Kidney tubule cell (primary cell): ENCODE data around the gene TNK1.

Experiments used
- DNase-seq: peaks from one replicate; pipeline ENCODE4 v3.0.0-alpha.2; 2018; ENCODE audit warnings: low spot score

Gene TNK1

GRCh38 chr17:7392696-7393612 lies 12.1 kb downstream of the TNK1 start:
- DNase-seq: no peak

GRCh38 chr17:7393613-7394451 lies 12.9 kb downstream of the TNK1 start:
- DNase-seq: peak; percentile 29

- peak; percentile 94 for DNase-seq
Measured at GRCh38 chr17:7394452-7395191, 13.7 kb downstream of the TNK1 start, which contains the start of gene PLSCR3. Gene PLSCR3 (minus strand): TSS chr17:7394525. CDS start chr17:7394110, 415 bp downstream.

- no peak for DNase-seq
Measured at GRCh38 chr17:7396147-7396546, 15.3 kb downstream of the TNK1 start.

GRCh38 chr17:7398612-7399011 lies 17.7 kb downstream of the TNK1 start:
- no peak for DNase-seq

- peak; percentile 23 for DNase-seq
Measured at GRCh38 chr17:7403043-7403726, 22.3 kb downstream of the TNK1 start.

- no peak for DNase-seq
Measured at GRCh38 chr17:7403727-7403976, 22.8 kb downstream of the TNK1 start.

GRCh38 chr17:7403977-7404736 lies 23.3 kb downstream of the TNK1 start, which contains the start of gene TMEM256:
Gene TMEM256 (minus strand): TSS chr17:7404097. CDS start chr17:7404084, 13 bp downstream.
- peak; percentile 99 for DNase-seq

- no peak for DNase-seq
Measured at GRCh38 chr17:7404737-7405349, 24.0 kb downstream of the TNK1 start.

GRCh38 chr17:7405350-7406234 lies 24.7 kb downstream of the TNK1 start:
- DNase-seq: no peak

GRCh38 chr17:7406235-7406825 lies 25.4 kb downstream of the TNK1 start:
- no peak for DNase-seq

GRCh38 chr17:7407082-7407481 lies 26.2 kb downstream of the TNK1 start:
- DNase-seq: no peak

- no peak for DNase-seq
Measured at GRCh38 chr17:7407485-7408251, 26.8 kb downstream of the TNK1 start, which contains the start of gene NLGN2. Gene NLGN2 (plus strand): TSS chr17:7407845. CDS start chr17:7408256, 411 bp downstream.

GRCh38 chr17:7408252-7408727 lies 27.4 kb downstream of the TNK1 start:
- no peak for DNase-seq

GRCh38 chr17:7408863-7409262 lies 28.0 kb downstream of the TNK1 start:
- DNase-seq: no peak

- DNase-seq: no peak
Measured at GRCh38 chr17:7409716-7410115, 28.8 kb downstream of the TNK1 start.

GRCh38 chr17:7410634-7411426 lies 29.9 kb downstream of the TNK1 start:
- no peak for DNase-seq
